Activated CD8-positive, alpha-beta memory T cell treated with anti-CD3 and anti-CD28 coated beads for 1 hour (primary cell): Measurements from ENCODE around the gene SOAT1.
"Not testable (repeated sequence)": the region's sequence is repeated elsewhere in the genome, so short reads cannot be mapped to it uniquely, and the experiment has no call there.

Experiments used
- DNase-seq, 2 donors: peaks; one replicate each; pipeline ENCODE4 v3.0.0-alpha.2; 2020; ENCODE audit warnings: low read depth in 1 of 2; ENCODE audit errors: extremely low read depth in 1 of 2

Gene SOAT1

DNA sequence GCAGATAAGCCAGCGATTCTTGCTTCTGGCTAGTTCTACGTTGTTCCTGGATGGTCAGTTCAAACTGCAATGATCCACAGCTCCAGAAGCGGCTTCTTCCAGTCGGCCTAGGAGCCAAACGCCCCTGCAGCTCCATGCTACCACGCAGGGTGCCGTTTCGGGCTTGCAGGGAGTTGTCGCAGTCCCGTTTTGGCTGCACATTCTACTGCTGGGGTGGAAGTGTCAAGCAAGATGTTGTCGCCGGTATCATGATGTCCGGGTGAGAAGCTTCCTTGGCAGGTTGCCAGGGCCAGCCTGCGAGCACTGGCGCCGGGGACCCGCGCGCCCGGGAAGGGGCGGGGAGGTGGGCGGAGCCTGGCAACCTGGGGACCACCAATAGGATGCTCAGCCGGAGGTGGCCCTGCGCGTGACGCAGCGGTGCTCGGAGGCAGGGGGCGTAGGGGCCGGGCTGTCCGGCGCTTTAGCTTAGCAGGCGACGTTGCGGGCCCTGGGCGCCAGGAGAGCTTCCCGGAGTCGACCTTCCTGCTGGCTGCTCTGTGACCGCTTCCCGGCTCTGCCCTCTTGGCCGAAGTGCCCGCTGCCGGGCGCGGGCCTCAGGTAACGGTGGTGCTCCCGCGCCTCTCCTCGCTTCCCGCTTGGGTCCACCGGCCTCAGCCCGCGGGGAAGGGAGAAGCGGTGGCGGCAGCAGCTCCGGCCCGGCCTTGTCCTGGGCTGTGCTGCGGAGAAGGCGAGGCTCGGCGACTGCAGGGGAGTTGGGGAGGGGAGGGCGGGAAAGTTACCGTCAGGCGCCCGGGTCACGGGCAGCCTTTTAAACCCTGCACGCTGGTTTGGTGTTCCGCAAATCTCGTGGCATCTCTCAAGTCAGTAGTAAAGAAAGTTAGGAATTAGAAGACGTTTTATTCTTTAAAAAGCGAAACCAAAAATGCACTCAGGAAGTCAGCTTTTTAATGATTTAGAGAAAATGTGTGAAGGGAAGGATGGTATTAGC, at the start of gene SOAT1:
SOAT1 (plus strand) TSS at position 458 of the 988 bp plus-strand sequence. CDS start 8,888 bp downstream, outside the sequence.
- DNase-seq = peak; percentile 82 to 95

DNA sequence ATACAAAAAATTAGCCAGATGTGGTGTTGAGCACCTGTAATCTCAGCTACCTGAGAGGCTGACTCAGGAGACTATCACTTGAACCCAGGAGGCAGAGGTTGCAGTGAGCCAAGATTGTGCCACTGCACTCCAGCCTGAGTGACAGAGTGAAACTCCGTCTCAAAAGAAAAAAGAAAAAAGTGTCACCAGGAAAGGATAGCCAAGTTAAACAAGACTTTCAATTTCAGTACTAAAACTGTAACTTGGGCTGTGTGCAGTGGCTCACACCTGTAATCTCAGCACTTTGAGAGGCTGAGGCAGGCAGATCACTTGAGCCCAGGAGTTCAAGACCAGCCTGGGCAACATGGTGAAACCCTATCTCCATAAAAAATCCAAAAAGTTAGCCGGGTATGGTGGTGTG, 48.2 kb upstream of the SOAT1 start:
- not testable (repeated sequence) for DNase-seq

DNA sequence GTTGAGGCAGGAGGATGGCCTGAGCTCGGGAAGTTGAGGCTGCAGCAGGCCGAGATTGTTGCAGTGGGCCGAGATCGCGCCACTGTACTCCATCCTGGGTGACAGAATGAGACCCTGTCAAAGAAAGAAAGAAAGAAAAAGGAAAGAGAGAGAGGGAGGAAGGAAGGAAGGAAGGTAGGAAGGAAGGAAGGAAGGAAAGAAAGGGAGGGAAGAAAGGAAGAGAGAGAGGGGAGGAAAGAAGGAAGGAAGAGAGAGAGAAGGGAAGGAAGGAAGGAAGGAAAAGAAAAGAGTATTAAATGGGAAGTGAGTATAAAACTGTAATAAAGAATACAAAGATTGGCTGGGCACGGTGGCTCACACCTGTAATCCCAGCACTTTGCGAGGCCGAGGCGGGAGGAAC, 45.7 kb upstream of the SOAT1 start:
- DNase-seq = no peak

DNA sequence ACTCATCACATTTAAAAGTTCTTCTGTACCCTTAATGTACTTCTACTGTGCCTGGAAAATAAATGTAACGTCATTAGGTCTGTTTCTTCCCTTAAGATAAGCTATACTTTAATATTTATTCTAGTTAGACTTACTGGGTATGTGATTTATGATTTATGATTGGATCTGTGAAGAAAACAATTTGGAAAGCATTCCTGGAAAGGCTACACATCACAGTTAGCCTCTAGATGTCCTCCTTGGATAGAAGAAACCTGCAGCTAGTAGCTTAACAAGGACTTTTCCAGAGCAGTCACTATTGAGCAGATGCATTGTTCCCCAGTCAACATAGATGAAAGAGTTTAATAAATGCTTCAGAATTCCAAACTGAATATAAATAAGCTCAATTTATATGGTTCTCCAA, 41.9 kb upstream of the SOAT1 start:
- no peak for DNase-seq

DNA sequence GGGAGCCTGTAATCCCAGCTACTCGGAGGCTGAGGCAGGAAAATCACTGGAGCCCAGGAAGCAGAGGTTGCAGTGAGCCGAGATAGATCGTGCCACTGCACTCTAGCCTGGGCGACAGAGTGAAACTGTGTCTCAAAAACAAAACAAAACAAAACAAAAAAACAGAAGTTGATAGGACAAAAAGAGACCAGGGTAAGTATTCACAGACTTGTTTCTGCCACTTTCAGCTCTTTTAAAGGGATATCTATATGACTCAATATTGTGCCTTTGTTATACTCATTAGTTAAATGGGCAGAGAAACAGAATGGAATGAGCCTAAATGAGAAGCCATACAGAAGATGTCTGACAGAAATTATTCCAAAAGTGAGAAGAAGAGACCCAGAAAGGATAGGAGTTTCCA, 41.0 kb upstream of the SOAT1 start:
- DNase-seq = no peak

DNA sequence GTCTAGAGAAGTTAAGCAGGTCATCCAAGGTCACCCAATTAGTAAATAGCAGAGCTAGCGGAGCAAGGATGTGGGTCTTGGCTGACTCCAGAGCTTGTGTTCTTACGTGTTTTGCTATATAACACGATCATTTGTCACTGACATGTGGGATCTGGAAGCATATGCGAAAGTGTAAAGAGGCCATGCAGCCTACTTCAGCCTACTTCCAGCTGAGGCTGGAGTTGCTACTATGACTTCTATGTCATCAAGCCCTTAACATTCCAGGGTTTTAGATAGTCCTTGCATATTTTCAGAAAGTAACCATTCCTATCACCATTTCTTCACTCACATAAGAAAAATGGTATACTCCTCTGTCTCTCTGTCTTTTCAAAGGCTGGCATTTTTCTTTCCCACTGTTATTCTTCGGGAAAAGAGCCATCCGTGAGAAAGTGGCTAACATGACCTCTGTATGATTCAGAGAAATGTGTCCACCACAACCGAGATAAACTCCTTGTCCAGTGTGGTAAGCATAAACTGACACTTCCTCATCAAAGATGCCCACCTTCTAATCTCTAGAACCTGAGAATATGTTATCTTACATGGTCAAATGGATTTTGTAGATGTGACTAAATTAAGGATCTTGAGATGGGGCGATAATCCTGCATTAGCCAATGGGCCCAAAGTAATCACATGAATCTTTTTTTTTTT, 40.2 kb upstream of the SOAT1 start:
- DNase-seq = no peak

DNA sequence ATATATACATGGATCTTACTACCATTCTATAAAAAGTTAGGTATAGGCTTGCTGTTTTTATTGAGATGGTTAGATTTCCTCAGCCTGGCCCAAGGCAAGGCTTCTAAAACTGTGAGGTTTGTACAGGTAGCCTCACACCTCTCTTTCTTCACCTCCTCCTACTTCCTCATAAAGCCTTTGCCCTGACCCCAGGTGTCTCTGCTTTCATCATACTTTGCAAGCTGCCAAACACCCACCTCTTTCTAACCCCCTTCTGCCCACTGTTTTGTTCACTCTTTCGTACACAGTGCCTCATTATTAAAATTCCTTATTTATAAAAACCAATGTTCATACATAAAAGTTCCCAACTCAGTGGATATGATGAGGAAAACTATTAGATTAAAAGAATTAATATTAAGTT, 31.4 kb upstream of the SOAT1 start:
- DNase-seq = no peak

DNA sequence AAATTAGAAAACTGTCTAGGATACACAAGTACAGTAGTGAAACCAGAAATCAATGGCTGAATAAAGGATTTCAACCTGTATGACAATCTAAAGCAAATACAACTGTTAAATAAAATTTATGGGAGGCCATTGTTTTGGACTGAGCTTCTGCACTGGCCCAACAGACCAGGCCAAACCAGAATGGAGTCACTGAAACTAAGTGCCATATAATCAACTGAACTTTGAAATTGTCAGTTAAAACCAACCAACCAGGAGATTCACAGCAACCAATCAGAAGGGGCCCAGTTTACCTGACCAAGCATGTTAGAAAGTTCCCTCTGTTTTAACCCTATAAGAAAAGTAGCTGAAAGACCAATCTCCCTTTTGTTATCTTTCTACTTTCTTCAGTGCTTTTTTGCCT, 30.5 kb upstream of the SOAT1 start:
- DNase-seq = no peak

DNA sequence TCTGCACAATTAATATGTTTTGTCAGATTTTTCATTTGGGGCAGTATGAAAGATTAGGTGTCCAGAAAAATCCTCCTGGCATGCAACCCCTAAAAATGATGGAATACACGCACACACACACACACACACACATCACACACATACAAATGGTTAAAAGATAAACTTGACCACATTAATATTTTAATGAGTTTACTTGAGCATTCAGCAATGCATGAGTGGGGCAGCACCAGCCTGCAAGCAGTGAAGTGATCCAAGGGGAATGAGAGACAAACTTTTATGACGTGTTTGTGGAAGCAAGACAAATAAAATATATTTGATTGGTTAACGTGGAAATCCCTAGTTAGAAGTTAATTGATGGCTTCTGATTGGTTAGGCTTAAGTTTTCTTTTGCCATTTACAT, 29.1 kb upstream of the SOAT1 start:
- DNase-seq = no peak

DNA sequence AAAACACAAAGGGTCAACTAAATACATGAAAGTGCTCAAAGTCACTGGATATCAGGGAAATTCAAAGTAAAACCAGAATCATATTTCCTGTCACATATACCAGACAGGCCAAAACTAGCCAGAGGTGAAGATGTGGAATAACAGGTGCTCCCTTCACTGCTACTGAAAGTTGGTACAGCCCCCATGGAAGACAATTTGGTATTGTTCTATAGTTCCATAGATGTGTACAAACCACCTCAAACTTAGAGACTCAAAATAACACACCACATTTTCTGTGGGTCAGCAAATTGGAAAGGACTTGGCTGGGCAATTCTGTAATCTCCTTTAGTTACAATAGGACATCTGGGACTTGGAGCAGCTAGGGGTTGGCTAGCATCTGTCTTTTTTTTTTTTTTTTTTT, 24.5 kb upstream of the SOAT1 start:
- no peak for DNase-seq

DNA sequence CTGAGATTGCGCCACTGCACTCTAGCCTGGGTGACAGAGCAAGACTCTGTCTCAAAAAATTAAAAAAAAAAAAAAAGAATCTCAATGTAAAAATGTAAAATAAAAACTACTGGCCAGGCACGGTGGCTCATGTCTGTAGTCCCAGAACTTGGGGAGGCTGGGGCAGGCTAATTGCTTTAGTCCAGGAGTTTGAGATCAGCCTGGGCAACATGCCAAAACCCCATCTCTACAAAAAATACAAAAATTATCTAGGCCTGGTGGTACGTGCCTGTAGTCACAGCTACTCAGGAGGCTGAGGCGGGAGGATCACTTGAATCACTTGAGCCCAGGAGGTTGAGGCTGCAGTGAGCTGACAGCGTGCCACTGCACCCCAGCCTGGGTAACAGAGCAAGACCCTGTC, 19.2 kb upstream of the SOAT1 start:
- DNase-seq = not testable (repeated sequence)

DNA sequence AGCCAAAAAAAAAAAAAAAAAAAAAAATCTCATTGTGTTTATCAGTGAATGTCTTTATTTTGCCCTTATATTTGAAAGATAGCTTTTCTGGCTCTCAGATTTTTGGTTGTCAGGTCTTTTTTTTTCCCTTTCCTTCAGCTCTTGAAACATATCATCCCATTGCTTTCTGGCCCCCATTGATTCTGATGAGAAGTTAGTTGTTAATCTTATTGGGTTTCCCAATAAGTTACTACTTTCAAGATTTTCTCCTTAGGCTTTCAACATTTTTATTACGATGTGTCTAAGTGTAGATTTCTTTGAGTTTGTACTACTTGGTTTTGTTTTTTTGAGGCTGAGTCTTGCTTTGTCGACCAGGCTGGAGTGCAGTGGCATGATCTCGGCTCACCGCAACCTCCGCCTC, 14.7 kb upstream of the SOAT1 start:
- DNase-seq = no peak

DNA sequence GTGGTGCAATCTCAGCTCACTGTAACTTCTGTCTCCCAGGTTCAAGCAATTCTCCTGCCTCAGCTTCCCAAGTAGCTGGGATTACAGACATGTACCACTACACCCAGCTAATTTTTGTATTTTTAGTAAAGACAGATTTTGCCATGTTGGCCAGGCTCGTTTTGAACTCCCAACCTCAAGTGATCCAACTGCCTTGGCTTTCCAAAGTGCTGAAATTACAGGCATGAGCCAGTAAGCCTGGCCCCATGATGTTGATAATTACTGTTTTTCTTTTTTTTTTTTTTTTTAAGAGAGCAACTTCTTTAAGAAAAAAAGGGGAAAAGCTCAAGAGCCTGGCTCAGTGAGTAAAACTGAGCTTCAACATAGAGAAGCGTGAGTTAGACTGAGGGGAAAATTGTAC, 9.6 kb upstream of the SOAT1 start:
- no peak for DNase-seq

DNA sequence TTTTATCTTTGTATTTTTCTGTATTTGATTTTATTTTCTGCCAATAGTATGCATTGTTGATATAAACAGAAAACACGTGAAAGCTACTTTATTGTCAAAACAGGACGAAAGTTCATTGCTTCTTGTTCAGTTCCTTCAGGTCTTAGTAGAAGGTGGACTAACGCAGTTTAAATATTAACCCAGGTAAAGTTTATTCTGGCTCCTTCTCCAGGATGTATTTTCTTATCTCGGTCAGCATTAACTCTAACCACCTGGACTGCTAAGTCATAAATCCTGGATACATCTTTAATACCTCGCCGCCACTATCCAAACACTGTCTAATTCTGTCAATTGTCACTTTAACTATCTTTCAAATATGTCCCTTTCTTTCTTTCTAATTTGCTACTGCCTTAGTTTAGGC, 5.7 kb upstream of the SOAT1 start:
- no peak for DNase-seq

DNA sequence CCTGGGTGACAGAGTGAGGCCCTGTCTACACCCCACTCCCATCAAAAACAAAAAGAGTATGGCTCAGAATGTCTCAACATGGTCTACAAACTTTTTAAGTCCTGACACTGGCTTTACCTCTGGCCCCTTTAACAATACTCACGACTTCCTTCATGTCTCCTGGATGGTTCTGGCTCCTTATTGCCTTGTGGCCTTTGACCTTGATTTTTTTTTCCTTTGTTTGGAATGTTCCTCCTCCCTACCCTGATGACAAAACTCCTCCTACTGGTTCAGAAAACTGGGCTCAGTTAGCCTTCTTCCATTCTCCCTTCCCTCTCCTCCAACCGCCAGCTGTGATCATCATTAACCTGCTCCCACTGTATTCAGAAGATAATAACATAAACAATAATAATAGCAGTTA, 4.6 kb upstream of the SOAT1 start:
- no peak for DNase-seq

DNA sequence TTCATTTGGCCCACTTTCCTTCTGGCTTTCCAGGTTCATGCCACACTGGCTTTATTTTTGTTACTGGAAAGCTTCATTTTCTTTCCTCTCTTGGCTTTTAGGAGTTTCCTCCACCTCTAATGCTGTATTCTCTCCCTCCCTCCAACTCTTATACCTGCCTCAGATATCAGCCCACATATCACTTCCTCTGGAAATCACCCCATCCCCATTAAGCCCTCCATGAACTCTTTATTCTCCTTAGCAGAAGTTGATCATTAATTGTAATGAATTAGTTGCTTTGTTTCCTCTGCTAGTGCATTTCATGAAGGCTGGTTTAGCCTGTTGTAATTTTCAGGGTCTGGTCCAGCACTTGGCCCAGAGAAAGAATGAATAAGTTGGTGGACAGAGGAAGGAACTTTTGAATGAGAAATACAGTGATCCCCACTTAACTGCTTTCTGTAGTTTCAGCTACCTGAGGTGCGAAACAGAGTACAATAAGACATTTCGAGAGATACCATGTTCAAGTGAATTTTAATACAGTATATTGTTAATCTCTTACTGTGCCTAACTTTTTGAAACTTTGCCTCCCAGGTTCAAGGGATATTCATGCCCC, 1.7 kb downstream of the SOAT1 start:
- no peak for DNase-seq

DNA sequence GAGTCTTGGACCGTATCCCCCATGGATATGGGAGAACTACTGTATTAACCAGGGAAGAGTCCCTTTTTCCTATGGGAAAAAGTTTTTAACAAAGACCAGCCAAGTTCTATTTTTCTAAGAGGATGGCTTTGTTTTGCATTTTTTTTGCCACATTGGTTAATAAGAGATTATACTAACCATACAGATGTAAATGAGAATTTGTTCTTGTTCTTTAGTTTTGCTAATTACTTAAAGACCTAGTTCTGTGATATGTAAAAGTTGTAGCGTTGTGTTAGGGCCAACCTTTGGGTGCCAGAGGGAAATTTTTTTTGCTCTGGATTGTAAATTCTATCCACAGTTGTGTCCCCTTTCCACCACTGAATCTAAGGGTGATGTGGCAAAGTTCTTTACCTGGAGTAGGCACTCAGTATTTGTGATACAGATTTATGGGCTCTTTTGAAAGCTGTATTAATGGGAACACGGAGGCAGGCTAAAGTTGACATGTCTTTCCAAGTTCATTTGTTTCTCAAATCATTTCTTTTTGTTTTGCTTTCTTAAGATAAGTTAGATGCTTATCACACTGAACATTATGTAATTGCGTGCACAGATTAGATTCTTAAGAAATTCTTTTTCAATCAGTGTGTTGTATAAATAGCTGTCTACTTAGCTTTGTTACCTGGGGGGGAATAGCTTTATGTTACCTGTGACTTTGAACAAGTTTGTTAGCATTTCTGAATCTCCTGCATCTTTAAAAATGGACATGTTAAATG, 2.9 kb downstream of the SOAT1 start:
- DNase-seq = no peak

DNA sequence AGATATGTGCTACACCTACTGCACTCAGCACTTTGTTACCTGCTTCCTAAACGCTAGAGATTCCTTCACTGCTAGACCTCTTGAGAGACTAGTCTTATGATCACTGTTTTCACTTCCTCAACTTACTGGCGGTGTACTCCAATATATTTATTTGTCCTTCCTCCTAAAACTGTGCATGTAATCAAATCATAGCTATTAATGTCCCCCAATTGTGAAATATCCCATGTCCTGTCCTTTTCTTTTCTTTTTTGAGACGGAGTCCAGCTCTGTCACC, 3.4 kb downstream of the SOAT1 start:
- no peak for DNase-seq

DNA sequence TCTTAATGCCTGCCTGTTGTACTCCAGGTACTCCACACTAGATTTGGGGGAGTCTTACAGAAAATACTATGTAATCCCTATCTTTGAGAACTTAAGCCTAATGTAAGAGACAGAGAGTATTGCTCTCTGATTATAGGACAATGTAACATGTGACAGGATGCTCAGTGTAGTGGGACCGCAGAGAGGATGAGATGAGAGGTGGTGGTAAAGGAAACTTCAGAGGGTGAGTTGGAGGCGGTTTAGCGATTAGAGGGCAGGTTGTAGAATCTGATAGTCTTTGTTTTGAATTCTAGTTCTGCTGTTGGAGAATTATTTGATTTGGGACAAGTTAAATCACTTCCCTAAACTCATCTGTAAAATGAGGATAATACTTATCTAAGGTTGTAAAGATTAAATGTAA, 5.4 kb downstream of the SOAT1 start:
- DNase-seq = peak in 1 of 2 donors; percentile 11

DNA sequence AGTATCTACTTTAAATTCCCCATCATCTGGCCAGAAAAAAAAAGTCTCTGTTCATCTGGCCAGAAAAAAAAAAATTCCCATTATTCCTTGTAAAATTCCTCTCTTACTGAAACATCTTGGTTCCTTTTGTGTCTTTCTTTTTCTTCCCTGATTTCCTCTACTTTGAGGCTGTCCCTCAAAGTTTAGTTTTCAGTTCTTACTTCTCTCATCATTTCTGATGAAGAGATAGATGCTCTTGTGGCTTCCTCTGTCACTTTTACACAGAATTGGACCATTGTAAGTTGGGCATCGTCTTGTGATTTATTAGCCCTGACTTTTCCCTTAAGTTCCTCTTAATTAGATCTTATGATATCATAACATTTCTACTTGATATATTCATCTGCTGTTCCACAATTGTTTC, 6.5 kb downstream of the SOAT1 start:
- DNase-seq = no peak

DNA sequence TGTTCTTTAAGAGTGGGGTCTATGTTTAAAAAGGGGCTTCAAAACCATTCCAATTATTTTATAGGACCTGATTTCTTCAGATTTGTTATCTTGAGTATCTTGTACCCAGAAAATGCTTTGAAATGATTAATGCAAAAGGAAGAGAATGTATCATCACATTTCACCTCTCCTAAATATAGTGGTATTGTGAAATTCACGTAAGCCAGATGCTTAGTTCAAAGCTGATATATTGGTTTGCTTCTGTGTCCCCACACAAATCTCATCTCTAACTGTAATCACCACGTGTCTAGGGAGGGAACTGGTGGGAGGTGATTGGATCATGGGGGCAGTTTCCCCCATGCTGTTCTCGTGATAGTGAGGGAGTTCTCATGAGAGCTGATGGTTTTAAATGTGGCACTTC, 8.5 kb downstream of the SOAT1 start:
- no peak for DNase-seq
